ENCODE data around the gene TULP1. TPM values are rescaled to one million over a fixed set of nuclear protein-coding genes. Genes with fewer than 3 reads are reported as not detected.

TULP1 gene
- total and polyA plus RNA-seq, 2 of the 13 experiments (the other 11 are each of a cell fraction or from before 2014, with no cell fraction given): not detected

DNA sequence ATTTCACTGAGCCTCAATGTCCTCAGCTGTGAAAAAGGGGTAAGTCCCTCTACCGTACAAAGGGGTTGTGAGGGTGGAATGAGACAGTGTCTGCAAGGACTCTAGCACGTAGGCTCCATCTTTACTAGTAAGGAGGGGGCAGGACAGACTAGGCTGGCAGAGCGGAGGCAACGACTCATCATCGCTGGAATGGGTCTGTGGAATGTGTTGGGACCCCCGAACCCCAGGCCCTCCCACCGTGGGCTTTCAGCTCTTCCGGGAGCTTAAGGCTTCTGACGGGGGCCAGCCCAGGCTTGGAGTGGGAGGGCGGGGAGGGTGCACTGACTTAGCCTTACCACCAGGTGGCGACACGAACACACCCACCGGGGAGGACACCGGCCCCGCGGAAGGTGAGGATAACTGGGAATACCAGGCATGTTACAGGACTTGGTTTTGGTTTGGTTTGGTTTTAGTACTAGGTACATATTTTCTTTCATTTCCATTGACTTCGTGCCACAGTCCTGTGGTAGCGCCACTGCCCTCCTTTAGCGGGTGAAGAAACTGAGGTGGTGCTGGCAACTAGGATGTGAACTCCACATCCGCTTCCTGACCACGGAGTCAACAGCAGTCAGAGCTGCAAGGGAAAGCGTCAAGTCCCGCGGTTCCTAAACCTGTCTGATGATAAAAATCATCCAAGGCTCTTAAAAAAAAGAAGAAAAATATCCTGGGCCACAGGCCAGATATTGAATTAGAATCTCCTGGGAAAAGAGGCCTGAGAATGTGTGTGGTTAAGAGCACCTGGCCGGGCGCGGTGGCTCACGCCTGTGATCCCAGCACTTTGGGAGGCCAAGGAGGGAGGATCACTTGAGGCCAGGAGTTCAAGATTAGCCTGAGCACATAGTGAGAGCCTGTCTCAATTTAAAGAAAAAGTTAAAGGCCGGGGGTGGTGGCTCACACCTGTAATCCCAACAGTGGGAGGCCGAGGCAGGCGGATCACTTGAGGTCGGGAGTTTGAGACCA, 10.3 kb upstream of the TULP1 start (continued):
- TF ChIP-seq, protein P1, sequence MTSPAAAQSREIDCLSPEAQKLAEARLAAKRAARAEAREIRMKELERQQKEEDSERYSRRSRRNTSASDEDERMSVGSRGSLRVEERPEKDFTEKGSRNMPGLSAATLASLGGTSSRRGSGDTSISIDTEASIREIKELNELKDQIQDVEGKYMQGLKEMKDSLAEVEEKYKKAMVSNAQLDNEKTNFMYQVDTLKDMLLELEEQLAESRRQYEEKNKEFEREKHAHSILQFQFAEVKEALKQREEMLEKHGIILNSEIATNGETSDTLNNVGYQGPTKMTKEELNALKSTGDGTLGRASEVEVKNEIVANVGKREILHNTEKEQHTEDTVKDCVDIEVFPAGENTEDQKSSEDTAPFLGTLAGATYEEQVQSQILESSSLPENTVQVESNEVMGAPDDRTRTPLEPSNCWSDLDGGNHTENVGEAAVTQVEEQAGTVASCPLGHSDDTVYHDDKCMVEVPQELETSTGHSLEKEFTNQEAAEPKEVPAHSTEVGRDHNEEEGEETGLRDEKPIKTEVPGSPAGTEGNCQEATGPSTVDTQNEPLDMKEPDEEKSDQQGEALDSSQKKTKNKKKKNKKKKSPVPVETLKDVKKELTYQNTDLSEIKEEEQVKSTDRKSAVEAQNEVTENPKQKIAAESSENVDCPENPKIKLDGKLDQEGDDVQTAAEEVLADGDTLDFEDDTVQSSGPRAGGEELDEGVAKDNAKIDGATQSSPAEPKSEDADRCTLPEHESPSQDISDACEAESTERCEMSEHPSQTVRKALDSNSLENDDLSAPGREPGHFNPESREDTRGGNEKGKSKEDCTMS (CRISPR knock-in tag; conservative IDR thresholded peaks at IDR 0.05): no peak
- 0 out of 2 replicates have a peak, but pooled peaks have one; percentile 41 for TF ChIP-seq ZNF782 (CRISPR knock-in tag; IDR thresholded peaks at IDR 0.05; ENCODE audit: borderline replicate concordance)
- no peak for TF ChIP-seq TERF1 (CRISPR knock-in tag; IDR thresholded peaks at IDR 0.05)
- TF ChIP-seq, protein P2, sequence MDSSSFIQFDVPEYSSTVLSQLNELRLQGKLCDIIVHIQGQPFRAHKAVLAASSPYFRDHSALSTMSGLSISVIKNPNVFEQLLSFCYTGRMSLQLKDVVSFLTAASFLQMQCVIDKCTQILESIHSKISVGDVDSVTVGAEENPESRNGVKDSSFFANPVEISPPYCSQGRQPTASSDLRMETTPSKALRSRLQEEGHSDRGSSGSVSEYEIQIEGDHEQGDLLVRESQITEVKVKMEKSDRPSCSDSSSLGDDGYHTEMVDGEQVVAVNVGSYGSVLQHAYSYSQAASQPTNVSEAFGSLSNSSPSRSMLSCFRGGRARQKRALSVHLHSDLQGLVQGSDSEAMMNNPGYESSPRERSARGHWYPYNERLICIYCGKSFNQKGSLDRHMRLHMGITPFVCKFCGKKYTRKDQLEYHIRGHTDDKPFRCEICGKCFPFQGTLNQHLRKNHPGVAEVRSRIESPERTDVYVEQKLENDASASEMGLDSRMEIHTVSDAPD (CRISPR knock-in tag; IDR thresholded peaks at IDR 0.05): peak; percentile 44; the same call in 1 of the 2 replicates
- TF ChIP-seq NFIC (IDR thresholded peaks at IDR 0.05; ENCODE audit: low read length): no peak
- TF ChIP-seq ZBTB21 (CRISPR knock-in tag; IDR thresholded peaks at IDR 0.05): no peak
- peak; percentile 57; the same call in 1 of the 2 replicates for TF ChIP-seq HOMEZ (CRISPR knock-in tag; IDR thresholded peaks at IDR 0.05; ENCODE audit: low read depth)
- TF ChIP-seq LCORL (IDR thresholded peaks at IDR 0.05): no peak
- no peak for TF ChIP-seq LCORL (CRISPR knock-in tag; IDR thresholded peaks at IDR 0.05)
- TF ChIP-seq MAZ (IDR thresholded peaks at IDR 0.05; ENCODE audit: borderline replicate concordance, low read depth, low read length): 0 out of 2 replicates have a peak, but pooled peaks have one; percentile 26
- TF ChIP-seq MAZ (CRISPR knock-in tag; IDR thresholded peaks at IDR 0.05; ENCODE audit: low read depth): peak; percentile 75; the same call in 1 of the 2 replicates
- no peak for TF ChIP-seq SOX13 (IDR thresholded peaks at IDR 0.05)
- 0 out of 4 replicates have a peak, but pooled peaks of 1 of the 2 experiments have one; percentile 12 for TF ChIP-seq SOX13 (CRISPR knock-in tag; conservative IDR thresholded peaks at IDR 0.05 in 1 of 2, IDR thresholded peaks at IDR 0.05 in 1 of 2)
- no peak for TF ChIP-seq HNF4G (IDR thresholded peaks at IDR 0.05; ENCODE audit: borderline replicate concordance, low read depth, low read length)
- no peak for TF ChIP-seq HNF4G (CRISPR knock-in tag; IDR thresholded peaks at IDR 0.05; ENCODE audit: borderline replicate concordance, low read depth)
- TF ChIP-seq JARID2 (CRISPR knock-in tag; IDR thresholded peaks at IDR 0.05; ENCODE audit: insufficient replicate concordance): no peak
- 0 out of 2 replicates have a peak, but pooled peaks have one; percentile 19 for TF ChIP-seq ZSCAN9 (CRISPR knock-in tag; IDR thresholded peaks at IDR 0.05; ENCODE audit: borderline replicate concordance)
- no peak for TF ChIP-seq CSRNP2 (CRISPR knock-in tag; conservative IDR thresholded peaks at IDR 0.05; ENCODE audit: low read depth)
- TF ChIP-seq POLR2AphosphoS2 (IDR thresholded peaks at IDR 0.05; ENCODE audit: low read depth, low read length): no peak
